Adrenal gland (tissue), 12 donors: ENCODE measurements around the gene ENOX1. TPM values are rescaled to one million over a fixed set of nuclear protein-coding genes. Genes with fewer than 3 reads are reported as not detected.
"Not testable (repeated sequence)": the region's sequence is repeated elsewhere in the genome, so short reads cannot be mapped to it uniquely, and the experiment has no call there.

Experiments
- DNase-seq, 7 donors: peaks; one replicate each; pipeline ENCODE4 v3.0.0-alpha.2; 2019 to 2020
- H3K27ac ChIP-seq, 5 donors: fragments of 200-600 bp; sonication (generic) in 4 of 5; 1 replicate in 3 of 5; 2 replicates in 2 of 5; pipeline versions ENCODE4 v1.5.1 to v1.8.0; 2016 to 2020; ENCODE audit warnings: mild to moderate bottlenecking in 1 of 5
- H3K27me3 ChIP-seq: fragments of 200-600 bp; 2 replicates; pipeline ENCODE4 v1.8.0; 2021
- H3K36me3 ChIP-seq, 2 donors: fragments of 200-600 bp; replicated peaks in 1 of 2; 1 replicate in 1 of 2; 2 replicates in 1 of 2; pipeline versions ENCODE4 v1.5.1 to v1.8.0; 2018 to 2022
- H3K4me1 ChIP-seq, 2 donors: fragments of 200-600 bp; replicated peaks in 1 of 2; 1 replicate in 1 of 2; 2 replicates in 1 of 2; pipeline versions ENCODE4 v1.5.1 to v1.8.0; 2018 to 2021
- H3K4me3 ChIP-seq, 4 donors: fragments of 200-600 bp; sonication (generic) in 3 of 4; one replicate each; pipeline ENCODE4 v1.5.1; 2016 to 2018
- H3K9me3 ChIP-seq, 3 donors: fragments of 200-600 bp; sonication (generic) in 1 of 3; replicated peaks in 1 of 3; 1 replicate in 2 of 3; 2 replicates in 1 of 3; pipeline versions ENCODE4 v1.5.1 to v1.8.0; 2016 to 2021
- CTCF ChIP-seq, 6 experiments: fragments of 450-650 bp in 4 of 6; fragments of 200-600 bp in 2 of 6; sonication (generic) in 1 of 6; IDR thresholded peaks; 1 replicate in 5 of 6; 2 replicates in 1 of 6; pipeline versions ENCODE4 v1.5.1 to v1.8.0; 2016 to 2021; ENCODE audit warnings: antibody characterized with exemption in 6 of 6, mild to moderate bottlenecking in 2 of 6, moderate library complexity in 1 of 6
- POLR2A ChIP-seq, 2 donors: fragments of 450-650 bp; IDR thresholded peaks; one replicate each; pipeline ENCODE4 v1.6.1; 2017; ENCODE audit warnings: antibody characterized with exemption in 2 of 2, mild to moderate bottlenecking in 2 of 2, moderate library complexity in 1 of 2
- WGBS, 4 donors: extraction: QIAGEN DNeasy Blood & Tissue Kit in 2 of 4; methylation state at CpG; one replicate each; pipeline versions ENCODE4 v1.1.5 to v1.1.7; 2013 to 2017; 5-methylcytosine and 5-hydroxymethylcytosine counted together
- intact Hi-C, 2 donors: fragments of 100-400 bp; cut with DNase I; formaldehyde crosslinking; loops; one replicate each; pipeline versions ENCODE4 v1.14.1 to v1.15.0; 2022 to 2023
- polyA plus RNA-seq, 3 donors: library from polyadenylated mRNA; stranded (reverse); fragments of 200-250 nt in 2 of 3; fragments of 350-450 nt in 1 of 3; fragmentation: Illumina TruSeq in 1 of 3; extraction: RNeasy Lipid Tissue Mini Kit (QIAGEN cat#74804) in 1 of 3; gene quantifications; one replicate each; pipeline ENCODE4 v1.2.3, GENCODE V29; 2013 to 2014
- total RNA-seq, 9 donors: library from RNA; depleted of rRNA in 4 of 9; stranded (reverse); fragments of >200 nt in 4 of 9; fragments of 120-200 nt in 1 of 9; fragmentation: NEBNext Ultra II Directional in 1 of 9; extraction: Animal tissue kit (Norgen Biotek cat#: 25700) in 1 of 9; gene quantifications; one replicate each; pipeline versions ENCODE4 v1.1.0 to v1.2.4, GENCODE V29; 2013 to 2023
- donor health status: healthy with polysubstance abuse.
- donor health status: Bipolar disorder and iron deficiency.
- donor health status: DM: yes; HTN: yes; CAD: no.
- donor health status: DM: no; HTN: no; CAD: no.
- donor health status: DM: no; HTN: no; CAD: no.
- donor health status: DM: yes; HTN: yes; CAD: no.

The ENOX1 gene
- total and polyA plus RNA-seq, 12 donors: 0.25 to 5.8 (median 1.6) TPM

DNA sequence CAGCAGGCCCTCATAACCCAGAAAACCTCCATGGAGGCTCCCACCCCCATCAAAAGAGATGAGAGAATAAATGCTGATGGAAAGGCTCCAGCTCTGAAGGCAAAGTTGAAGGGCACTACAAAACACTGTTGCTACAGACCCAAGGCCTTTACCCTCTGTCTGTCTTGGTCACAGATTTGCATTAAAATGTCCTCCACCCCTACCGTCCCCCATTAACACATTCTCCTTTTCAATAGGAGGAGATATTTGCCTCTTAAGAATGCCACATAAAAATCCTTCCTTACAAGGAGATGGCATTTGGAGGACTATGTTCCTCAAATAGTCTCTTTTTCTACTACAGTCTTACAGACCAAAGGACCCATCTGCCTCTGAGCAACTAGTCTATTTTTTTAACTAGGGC lies 361.5 kb downstream of the ENOX1 start:
- Histone ChIP-seq H3K27ac (no peak overlapping the region), H3K4me3 (no peak overlapping the region), H3K4me1 (no peaks in the 10 kb centered on the region), H3K27me3 (no peaks in the 10 kb centered on the region), H3K9me3 (no peaks in the 10 kb centered on the region), H3K36me3 (no peaks in the 10 kb centered on the region)
- intact Hi-C loops: no loop called here
- 60 to 86% (median 71%) methylated on average over 1 of the region's 1 CpG for WGBS, 4 donors
- TF ChIP-seq POLR2A (IDR thresholded peaks at IDR 0.05) (no peak), CTCF (IDR thresholded peaks at IDR 0.05) (no peak)
- no peak for DNase-seq

GRCh38 chr13:43424412-43424811 lies 362.4 kb downstream of the ENOX1 start:
- Histone ChIP-seq H3K36me3 (no peaks in the 10 kb centered on the region), H3K27me3 (no peaks in the 10 kb centered on the region), H3K27ac (no peak overlapping the region), H3K9me3 (no peaks in the 10 kb centered on the region), H3K4me1 (no peaks in the 10 kb centered on the region), H3K4me3 (no peak overlapping the region)
- no peak for TF ChIP-seq POLR2A (IDR thresholded peaks at IDR 0.05)
- TF ChIP-seq CTCF (IDR thresholded peaks at IDR 0.05): no peak
- 86 to 95% (median 91%) methylated on average over 3 of the region's 3 CpGs for WGBS, 4 donors
- no peak for DNase-seq
- intact Hi-C loops: no loop called here

GRCh38 chr13:43422116-43422515 lies 364.7 kb downstream of the ENOX1 start:
- Histone ChIP-seq H3K27me3 (no peaks in the 10 kb centered on the region), H3K36me3 (no peaks in the 10 kb centered on the region), H3K27ac (no peak overlapping the region), H3K4me3 (no peak overlapping the region), H3K4me1 (no peaks in the 10 kb centered on the region), H3K9me3 (no peaks in the 10 kb centered on the region)
- no peak for TF ChIP-seq CTCF (IDR thresholded peaks at IDR 0.05)
- TF ChIP-seq POLR2A (IDR thresholded peaks at IDR 0.05): no peak
- DNase-seq: no peak
- intact Hi-C loops: no loop called here

DNA sequence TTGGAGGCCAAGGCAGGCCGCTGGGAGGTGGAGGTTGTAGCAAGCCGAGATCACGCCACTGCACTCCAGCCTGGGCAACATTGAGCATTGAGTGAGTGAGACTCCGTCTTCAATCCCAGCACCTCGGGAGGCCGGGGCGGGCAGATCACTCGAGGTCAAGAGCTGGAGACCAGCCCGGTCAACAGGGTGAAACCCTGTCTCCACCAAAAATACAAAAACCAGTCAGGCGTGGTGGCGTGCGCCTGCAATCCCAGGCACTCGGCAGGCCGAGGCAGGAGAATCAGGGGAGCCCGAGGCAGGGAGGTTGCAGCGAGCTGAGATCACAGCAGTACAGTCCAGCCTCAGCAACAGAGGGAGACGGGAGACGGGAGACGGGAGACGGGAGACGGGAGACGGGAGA lies 369.9 kb downstream of the ENOX1 start:
- H3K27me3 ChIP-seq, DNase-seq, H3K4me3 ChIP-seq, intact Hi-C loops, H3K4me1 ChIP-seq, H3K27ac ChIP-seq, H3K36me3 ChIP-seq, H3K9me3 ChIP-seq: not testable (repeated sequence)
- 96 to 100% (median 97%) methylated on average over 6 to 22 of the region's 22 CpGs for WGBS, 4 donors

DNA sequence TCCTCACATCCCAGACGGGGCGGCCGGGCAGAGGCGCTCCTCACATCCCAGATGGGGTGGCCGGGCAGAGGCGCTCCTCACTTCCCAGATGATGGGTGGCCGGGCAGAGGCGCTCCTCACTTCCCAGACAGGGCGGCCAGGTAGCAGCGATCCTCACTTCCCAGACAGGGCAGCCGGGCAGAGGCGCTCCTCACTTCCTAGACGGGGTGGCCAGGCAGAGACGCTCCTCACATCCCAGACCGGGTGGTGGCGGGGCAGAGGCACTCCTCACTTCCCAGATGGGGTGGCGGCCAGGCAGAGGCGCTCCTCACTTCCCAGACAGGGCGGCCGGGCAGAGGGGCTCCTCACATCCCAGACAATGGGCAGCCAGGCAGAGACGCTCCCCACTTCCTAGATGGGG lies 370.4 kb downstream of the ENOX1 start:
- H3K4me3 ChIP-seq, DNase-seq, H3K27ac ChIP-seq, H3K9me3 ChIP-seq, H3K36me3 ChIP-seq, H3K4me1 ChIP-seq, H3K27me3 ChIP-seq, intact Hi-C loops: not testable (repeated sequence)
- 87 to 98% (median 91%) methylated on average over 9 to 21 of the region's 21 CpGs for WGBS, 4 donors

GRCh38 chr13:43415903-43416391 lies 370.8 kb downstream of the ENOX1 start:
- H3K4me1 ChIP-seq, DNase-seq, H3K27me3 ChIP-seq, H3K4me3 ChIP-seq, intact Hi-C loops, H3K36me3 ChIP-seq, H3K27ac ChIP-seq, H3K9me3 ChIP-seq: not testable (repeated sequence)
- 86 to 95% (median 93%) methylated on average over 21 to 33 of the region's 33 CpGs for WGBS, 4 donors
